Neural cell (in vitro differentiated cells): ENCODE data around the gene TAB2. TPM values are rescaled to one million over a fixed set of nuclear protein-coding genes. Genes with fewer than 3 reads are reported as not detected.

Experiments
- H2AFZ ChIP-seq: fragments of 200-600, 300-800 bp; sonication (generic), shearing (Covaris generic); 2 replicates; pipeline ENCODE4 v1.6.0; 2014; ENCODE audit warnings: low read depth, mild to moderate bottlenecking, antibody characterized with exemption, low read length, moderate library complexity
- H3F3A ChIP-seq: fragments of 200-600 bp; shearing (Covaris generic); 2 replicates; pipeline ENCODE4 v1.6.1; 2016; ENCODE audit warnings: mild to moderate bottlenecking, moderate library complexity, mixed read lengths, antibody characterized with exemption, low read length; ENCODE audit not compliant: insufficient read depth, poor library complexity, severe bottlenecking
- H3K27ac ChIP-seq: fragments of 200-600, 300-800 bp; sonication (generic), shearing (Covaris generic); 2 replicates; pipeline ENCODE4 v1.5.1; 2014; ENCODE audit warnings: mild to moderate bottlenecking, low read length, moderate library complexity
- H3K27me3 ChIP-seq: fragments of 300-800, 200-600 bp; sonication (generic), shearing (Covaris generic); 2 replicates; pipeline ENCODE4 v1.6.0; 2014; ENCODE audit warnings: mild to moderate bottlenecking, low read depth, low read length, moderate library complexity; ENCODE audit not compliant: insufficient read depth
- H3K36me3 ChIP-seq: fragments of 300-800, 200-600 bp; sonication (generic), shearing (Covaris generic); 2 replicates; pipeline ENCODE4 v1.5.1; 2014; ENCODE audit warnings: mild to moderate bottlenecking, antibody characterized with exemption, low read length, moderate library complexity; ENCODE audit not compliant: insufficient read depth
- H3K4me2 ChIP-seq: fragments of 300-800, 200-600 bp; sonication (generic), shearing (Covaris generic); 2 replicates; pipeline ENCODE4 v1.6.0; 2014; ENCODE audit warnings: mild to moderate bottlenecking, low read length
- H3K4me3 ChIP-seq: fragments of 300-800, 200-600 bp; sonication (generic), shearing (Covaris generic); 2 replicates; pipeline ENCODE4 v1.5.1; 2014; ENCODE audit warnings: mild to moderate bottlenecking, low read length, moderate library complexity
- H3K79me2 ChIP-seq: fragments of 200-600 bp; shearing (Covaris generic); replicated peaks from 2 replicates; pipeline ENCODE4 v1.6.0; 2014; ENCODE audit warnings: mild to moderate bottlenecking, low read length, moderate library complexity; ENCODE audit not compliant: insufficient read depth
- H3K9ac ChIP-seq: fragments of 300-800, 200-600 bp; sonication (generic), shearing (Covaris generic); 2 replicates; pipeline ENCODE4 v1.6.1; 2016; ENCODE audit warnings: mild to moderate bottlenecking, low read length, mixed read lengths
- H3K9me2 ChIP-seq: fragments of 200-600 bp; shearing (Covaris generic); 2 replicates; pipeline ENCODE4 v1.6.1; 2016; ENCODE audit warnings: mild to moderate bottlenecking, low read length, mixed read lengths; ENCODE audit not compliant: insufficient read depth
- H3K9me3 ChIP-seq: fragments of 200-600, 300-800 bp; sonication (generic), shearing (Covaris generic); 2 replicates; pipeline ENCODE4 v1.6.1; 2016; ENCODE audit warnings: mild to moderate bottlenecking, mixed run types, low read length, moderate library complexity, mixed read lengths
- H4K20me1 ChIP-seq: fragments of 200-600 bp; shearing (Covaris generic); 2 replicates; pipeline ENCODE4 v1.6.1; 2016; ENCODE audit warnings: mild to moderate bottlenecking, mixed run types; ENCODE audit not compliant: insufficient read depth
- EP300 ChIP-seq: fragments of 450-650 bp; conservative IDR thresholded peaks from 2 replicates; pipeline ENCODE4 v1.6.1; 2014; ENCODE audit warnings: antibody characterized with exemption, mild to moderate bottlenecking, moderate library complexity; ENCODE audit not compliant: poor library complexity, severe bottlenecking
- EZH2 ChIP-seq: fragments of 200-600, 300-800 bp; shearing (Covaris generic), sonication (generic); IDR thresholded peaks from 2 replicates; pipeline ENCODE4 v1.6.1; 2014; ENCODE audit warnings: antibody characterized with exemption, low read length, borderline replicate concordance, mild to moderate bottlenecking; ENCODE audit not compliant: insufficient read depth, poor library complexity, severe bottlenecking
- MXI1 ChIP-seq: fragments of 450-650 bp; conservative IDR thresholded peaks from 2 replicates; pipeline ENCODE4 v1.6.1; 2014; ENCODE audit warnings: antibody characterized with exemption, mild to moderate bottlenecking; ENCODE audit not compliant: poor library complexity, severe bottlenecking
- POLR2AphosphoS5 ChIP-seq: IDR thresholded peaks from 2 replicates; pipeline ENCODE4 v1.6.1; 2012
- RAD21 ChIP-seq: fragments of 450-650 bp; conservative IDR thresholded peaks from 2 replicates; pipeline ENCODE4 v1.6.1; 2014; ENCODE audit warnings: antibody characterized with exemption, mild to moderate bottlenecking, moderate library complexity
- SMC3 ChIP-seq: fragments of 450-650 bp; conservative IDR thresholded peaks from 2 replicates; pipeline ENCODE4 v1.6.1; 2014; ENCODE audit warnings: antibody characterized with exemption, mild to moderate bottlenecking, moderate library complexity; ENCODE audit not compliant: poor library complexity
- TAF1 ChIP-seq: IDR thresholded peaks from 2 replicates; pipeline ENCODE4 v1.6.1; 2012; ENCODE audit warnings: low read depth
- polyA plus RNA-seq: library from polyadenylated mRNA; depleted of rRNA; stranded (reverse); fragments of >200 nt; gene quantifications from 2 replicates; pipeline ENCODE4 v1.2.3, GENCODE V29; 2014
- TF ChIP-seq, protein P1 (sequence below): fragments of 450-650 bp; IDR thresholded peaks from 2 replicates; pipeline ENCODE4 v1.5.1; 2014; ENCODE audit warnings: antibody characterized with exemption, mild to moderate bottlenecking, moderate library complexity; ENCODE audit not compliant: poor library complexity, severe bottlenecking
- TF ChIP-seq, protein P2 (sequence below): IDR thresholded peaks from 2 replicates; pipeline ENCODE4 v1.6.1; 2012; ENCODE audit warnings: borderline replicate concordance

The TAB2 gene
- polyA plus RNA-seq, 1 donor from 2014 or later: 27.6 TPM

DNA sequence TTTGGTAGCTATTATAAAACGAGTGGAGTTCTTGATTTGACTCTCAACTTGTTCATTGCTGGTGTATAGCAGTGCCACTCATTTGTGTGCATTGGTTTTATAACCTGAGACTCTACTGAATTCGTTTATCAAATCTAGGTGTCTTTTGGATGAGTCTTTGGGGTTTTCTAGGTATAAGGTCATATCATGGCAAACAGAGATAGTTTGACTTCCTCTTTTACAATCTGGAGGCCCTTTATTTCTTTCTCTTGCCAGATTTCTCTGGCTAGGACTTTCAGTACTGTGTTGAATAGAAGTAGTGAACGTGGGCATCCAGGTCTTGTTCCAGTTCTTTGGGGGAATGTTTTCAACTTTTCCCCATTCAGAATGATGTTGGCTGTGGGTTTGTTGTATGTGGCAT, 121.3 kb downstream of the TAB2 start:
- H3F3A ChIP-seq: no peaks in the 10 kb centered on the region
- H3K27ac ChIP-seq: no peak overlapping the region
- H3K9me2 ChIP-seq: no peaks in the 10 kb centered on the region
- no peaks in the 10 kb centered on the region for H3K27me3 ChIP-seq
- H3K4me3 ChIP-seq: no peak overlapping the region
- no peak overlapping the region for H3K9ac ChIP-seq
- no peak for TF ChIP-seq EP300
- TF ChIP-seq, protein P1, sequence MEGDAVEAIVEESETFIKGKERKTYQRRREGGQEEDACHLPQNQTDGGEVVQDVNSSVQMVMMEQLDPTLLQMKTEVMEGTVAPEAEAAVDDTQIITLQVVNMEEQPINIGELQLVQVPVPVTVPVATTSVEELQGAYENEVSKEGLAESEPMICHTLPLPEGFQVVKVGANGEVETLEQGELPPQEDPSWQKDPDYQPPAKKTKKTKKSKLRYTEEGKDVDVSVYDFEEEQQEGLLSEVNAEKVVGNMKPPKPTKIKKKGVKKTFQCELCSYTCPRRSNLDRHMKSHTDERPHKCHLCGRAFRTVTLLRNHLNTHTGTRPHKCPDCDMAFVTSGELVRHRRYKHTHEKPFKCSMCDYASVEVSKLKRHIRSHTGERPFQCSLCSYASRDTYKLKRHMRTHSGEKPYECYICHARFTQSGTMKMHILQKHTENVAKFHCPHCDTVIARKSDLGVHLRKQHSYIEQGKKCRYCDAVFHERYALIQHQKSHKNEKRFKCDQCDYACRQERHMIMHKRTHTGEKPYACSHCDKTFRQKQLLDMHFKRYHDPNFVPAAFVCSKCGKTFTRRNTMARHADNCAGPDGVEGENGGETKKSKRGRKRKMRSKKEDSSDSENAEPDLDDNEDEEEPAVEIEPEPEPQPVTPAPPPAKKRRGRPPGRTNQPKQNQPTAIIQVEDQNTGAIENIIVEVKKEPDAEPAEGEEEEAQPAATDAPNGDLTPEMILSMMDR: no peak
- TF ChIP-seq, protein P2, sequence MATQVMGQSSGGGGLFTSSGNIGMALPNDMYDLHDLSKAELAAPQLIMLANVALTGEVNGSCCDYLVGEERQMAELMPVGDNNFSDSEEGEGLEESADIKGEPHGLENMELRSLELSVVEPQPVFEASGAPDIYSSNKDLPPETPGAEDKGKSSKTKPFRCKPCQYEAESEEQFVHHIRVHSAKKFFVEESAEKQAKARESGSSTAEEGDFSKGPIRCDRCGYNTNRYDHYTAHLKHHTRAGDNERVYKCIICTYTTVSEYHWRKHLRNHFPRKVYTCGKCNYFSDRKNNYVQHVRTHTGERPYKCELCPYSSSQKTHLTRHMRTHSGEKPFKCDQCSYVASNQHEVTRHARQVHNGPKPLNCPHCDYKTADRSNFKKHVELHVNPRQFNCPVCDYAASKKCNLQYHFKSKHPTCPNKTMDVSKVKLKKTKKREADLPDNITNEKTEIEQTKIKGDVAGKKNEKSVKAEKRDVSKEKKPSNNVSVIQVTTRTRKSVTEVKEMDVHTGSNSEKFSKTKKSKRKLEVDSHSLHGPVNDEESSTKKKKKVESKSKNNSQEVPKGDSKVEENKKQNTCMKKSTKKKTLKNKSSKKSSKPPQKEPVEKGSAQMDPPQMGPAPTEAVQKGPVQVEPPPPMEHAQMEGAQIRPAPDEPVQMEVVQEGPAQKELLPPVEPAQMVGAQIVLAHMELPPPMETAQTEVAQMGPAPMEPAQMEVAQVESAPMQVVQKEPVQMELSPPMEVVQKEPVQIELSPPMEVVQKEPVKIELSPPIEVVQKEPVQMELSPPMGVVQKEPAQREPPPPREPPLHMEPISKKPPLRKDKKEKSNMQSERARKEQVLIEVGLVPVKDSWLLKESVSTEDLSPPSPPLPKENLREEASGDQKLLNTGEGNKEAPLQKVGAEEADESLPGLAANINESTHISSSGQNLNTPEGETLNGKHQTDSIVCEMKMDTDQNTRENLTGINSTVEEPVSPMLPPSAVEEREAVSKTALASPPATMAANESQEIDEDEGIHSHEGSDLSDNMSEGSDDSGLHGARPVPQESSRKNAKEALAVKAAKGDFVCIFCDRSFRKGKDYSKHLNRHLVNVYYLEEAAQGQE: no peak
- no peak for TF ChIP-seq RAD21
- TF ChIP-seq MXI1: no peak
- TF ChIP-seq SMC3: no peak
- no peak for TF ChIP-seq POLR2AphosphoS5
- TF ChIP-seq TAF1: no peak
- no peak for TF ChIP-seq EZH2
- no peak overlapping the region for H3K4me2 ChIP-seq
- no peaks in the 10 kb centered on the region for H3K9me3 ChIP-seq
- no peaks in the 10 kb centered on the region for H3K79me2 ChIP-seq
- H3K36me3 ChIP-seq: no peaks in the 10 kb centered on the region
- no peaks in the 10 kb centered on the region for H4K20me1 ChIP-seq
- no peak overlapping the region for H2AFZ ChIP-seq

DNA sequence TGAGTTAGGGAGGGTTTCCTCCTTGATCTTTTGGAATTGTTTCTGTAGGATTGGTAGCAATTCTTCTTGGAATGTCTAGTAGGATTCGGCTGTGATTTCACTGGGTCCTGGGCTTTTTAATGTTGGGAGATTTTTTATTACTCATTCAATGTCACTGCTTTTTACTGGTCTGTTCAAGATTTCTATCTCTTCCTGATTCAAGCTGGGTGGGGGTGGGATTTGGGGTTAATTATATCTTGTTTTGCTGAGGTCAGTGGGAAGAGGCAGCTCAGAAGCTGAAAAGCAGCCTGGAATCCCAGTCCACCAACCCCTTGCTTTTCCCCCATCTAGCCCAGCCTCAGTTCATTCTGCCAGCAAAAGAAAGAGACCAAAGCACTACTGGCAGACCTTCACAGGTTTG, 122.1 kb downstream of the TAB2 start:
- Histone ChIP-seq H3K27me3 (no peaks in the 10 kb centered on the region), H3K27ac (no peak overlapping the region), H3K9me3 (peaks cover 2% of the 10 kb centered on the region), H3K9ac (no peak overlapping the region), H4K20me1 (no peaks in the 10 kb centered on the region), H3K4me2 (no peak overlapping the region), H2AFZ (no peak overlapping the region), H3K79me2 (no peaks in the 10 kb centered on the region), H3K4me3 (no peak overlapping the region), H3K36me3 (no peaks in the 10 kb centered on the region), H3F3A (no peaks in the 10 kb centered on the region), H3K9me2 (no peaks in the 10 kb centered on the region)
- TF ChIP-seq, protein P1: no peak
- no peak for TF ChIP-seq RAD21
- no peak for TF ChIP-seq SMC3
- no peak for TF ChIP-seq TAF1
- TF ChIP-seq EZH2: no peak
- TF ChIP-seq POLR2AphosphoS5: no peak
- TF ChIP-seq EP300: no peak
- TF ChIP-seq, protein P2: no peak
- no peak for TF ChIP-seq MXI1
